IMR-90 (cell line): ENCODE measurements around the gene USB1. TPM values are rescaled to one million over a fixed set of nuclear protein-coding genes. Genes with fewer than 3 reads are reported as not detected.

Source experiments
- ATAC-seq: fragments of 200-7000 bp; cut with Tn5 transposase; 2 replicates; pipeline ENCODE4 v1.9.1; 2020; ENCODE audit warnings: low read depth, mild to moderate bottlenecking, moderate library complexity
- BruUV-seq: library from RNA; stranded (reverse); fragments of 400-500 nt; replicated peaks from 2 replicates; lab custom pipeline; 2021; lab: Mats Ljungman, UMichigan
- CTCF ChIA-PET: fragments of 300-600 bp; formaldehyde crosslinking; extraction: SDS; loops from one replicate; lab custom pipeline; 2021; ENCODE audit warnings: antibody characterized with exemption; lab: Yijun Ruan, JAX
- POLR2A ChIA-PET: fragments of 300-600 bp; sonication (Branson Sonifier 250); formaldehyde crosslinking; loops from one replicate; lab custom pipeline; 2022; ENCODE audit warnings: antibody characterized with exemption; ENCODE audit not compliant: unreplicated experiment; lab: Charles Lee
- DNase-seq: peaks from one replicate; pipeline ENCODE4 v3.0.0; 2013
- H2AFZ ChIP-seq: replicated peaks from 2 replicates; pipeline ENCODE3; 2013; ENCODE audit warnings: low read length, mild to moderate bottlenecking; ENCODE audit not compliant: poor library complexity
- H2AK5ac ChIP-seq: 2 replicates; pipeline ENCODE4 v1.6.1; 2013; ENCODE audit warnings: low read depth, low read length, inconsistent platforms
- H2AK9ac ChIP-seq: replicated peaks from 2 replicates; pipeline ENCODE3; 2013; ENCODE audit warnings: mild to moderate bottlenecking, low read depth, low read length, moderate library complexity; ENCODE audit not compliant: poor library complexity
- H2BK120ac ChIP-seq: 2 replicates; pipeline ENCODE4 v1.6.1; 2013; ENCODE audit warnings: low read depth, low read length, inconsistent platforms
- H2BK15ac ChIP-seq: 3 replicates; pipeline ENCODE4 v1.6.1; 2013; ENCODE audit warnings: low read depth, low read length, inconsistent platforms
- H2BK20ac ChIP-seq: 2 replicates; pipeline ENCODE4 v1.6.1; 2013; ENCODE audit warnings: low read depth, mild to moderate bottlenecking, inconsistent platforms, low read length, moderate library complexity
- H2BK5ac ChIP-seq: 2 replicates; pipeline ENCODE4 v1.6.1; 2013; ENCODE audit warnings: mild to moderate bottlenecking, low read depth, low read length, inconsistent platforms; ENCODE audit not compliant: poor library complexity, severe bottlenecking
- H3K14ac ChIP-seq: replicated peaks from 2 replicates; pipeline ENCODE4 v1.6.1; 2013; ENCODE audit warnings: low read depth, low read length, inconsistent platforms
- H3K18ac ChIP-seq: 2 replicates; pipeline ENCODE4 v1.6.1; 2013; ENCODE audit warnings: low read depth, low read length, control low read depth
- H3K23ac ChIP-seq: 2 replicates; pipeline ENCODE4 v1.6.1; 2013; ENCODE audit warnings: low read depth, low read length, inconsistent platforms
- H3K27ac ChIP-seq: 2 replicates; pipeline ENCODE4 v1.5.1; 2013; ENCODE audit warnings: mild to moderate bottlenecking, control low read depth, low read length; ENCODE audit not compliant: insufficient read depth
- H3K27me3 ChIP-seq: 2 replicates; pipeline ENCODE4 v1.6.1; 2013; ENCODE audit warnings: low read length; ENCODE audit not compliant: control insufficient read depth, insufficient read depth
- H3K36me3 ChIP-seq: 2 replicates; pipeline ENCODE4 v1.6.1; 2013; ENCODE audit warnings: low read length, mixed read lengths; ENCODE audit not compliant: control insufficient read depth, insufficient read depth
- H3K4ac ChIP-seq: 2 replicates; pipeline ENCODE4 v1.6.1; 2013; ENCODE audit warnings: low read depth, low read length, inconsistent platforms
- H3K4me1 ChIP-seq: 2 replicates; pipeline ENCODE4 v1.6.1; 2013; ENCODE audit warnings: low read length, mixed read lengths; ENCODE audit not compliant: control insufficient read depth, insufficient read depth
- H3K4me2 ChIP-seq: 2 replicates; pipeline ENCODE4 v1.6.1; 2013; ENCODE audit warnings: low read depth, mild to moderate bottlenecking, control low read depth, low read length, moderate library complexity
- H3K4me3 ChIP-seq: 2 replicates; pipeline ENCODE4 v1.5.1; 2013; ENCODE audit warnings: low read depth, mild to moderate bottlenecking, control low read depth, low read length, moderate library complexity; ENCODE audit not compliant: insufficient read depth
- H3K56ac ChIP-seq: 2 replicates; pipeline ENCODE4 v1.6.1; 2013; ENCODE audit warnings: low read length, inconsistent platforms; ENCODE audit not compliant: insufficient read depth; ENCODE audit errors: extremely low read depth
- H3K79me1 ChIP-seq, 2 experiments: 2 replicates each; pipeline ENCODE4 v1.6.1; 2013; ENCODE audit warnings: low read length in 2 of 2, inconsistent platforms in 1 of 2, low read depth in 1 of 2
- H3K9ac ChIP-seq: 2 replicates; pipeline ENCODE4 v1.6.1; 2013; ENCODE audit warnings: low read depth, low read length, control low read depth
- H3K9me1 ChIP-seq: 2 replicates; pipeline ENCODE4 v1.6.1; 2013; ENCODE audit warnings: low read length, inconsistent platforms; ENCODE audit not compliant: insufficient read depth
- H3K9me3 ChIP-seq: 2 replicates; pipeline ENCODE4 v1.6.1; 2013; ENCODE audit warnings: low read length; ENCODE audit not compliant: control insufficient read depth, insufficient read depth
- H4K20me1 ChIP-seq: 2 replicates; pipeline ENCODE4 v1.6.1; 2013; ENCODE audit warnings: low read length, inconsistent platforms; ENCODE audit not compliant: insufficient read depth
- H4K5ac ChIP-seq: 2 replicates; pipeline ENCODE4 v1.6.1; 2013; ENCODE audit warnings: mild to moderate bottlenecking, low read depth, low read length, control low read depth
- H4K8ac ChIP-seq, 2 experiments: 2 replicates each; pipeline ENCODE4 v1.6.1; 2013; ENCODE audit warnings: low read depth in 2 of 2, low read length in 2 of 2, control low read depth in 1 of 2, inconsistent platforms in 1 of 2
- H4K91ac ChIP-seq: 2 replicates; pipeline ENCODE4 v1.6.1; 2013; ENCODE audit warnings: low read depth, low read length, inconsistent platforms; ENCODE audit not compliant: insufficient read depth
- BHLHE40 ChIP-seq: fragments of 150-350 bp; IDR thresholded peaks from 2 replicates; pipeline ENCODE4 v1.6.1; 2016; ENCODE audit warnings: mild to moderate bottlenecking, low read depth, low read length
- CEBPB ChIP-seq: IDR thresholded peaks from 2 replicates; pipeline ENCODE4 v1.6.1; 2012; ENCODE audit warnings: low read depth, low read length, improper control_type of control experiment
- CHD1 ChIP-seq: IDR thresholded peaks from 2 replicates; pipeline ENCODE4 v1.6.1; 2012; ENCODE audit warnings: low read depth, low read length, improper control_type of control experiment
- CTCF ChIP-seq: conservative IDR thresholded peaks from 2 replicates; pipeline ENCODE4 v1.5.1; 2012; ENCODE audit warnings: mild to moderate bottlenecking, low read depth, low read length, improper control_type of control experiment
- ELK1 ChIP-seq: fragments of 150-350 bp; IDR thresholded peaks from 2 replicates; pipeline ENCODE4 v1.6.1; 2016; ENCODE audit warnings: low read depth, mild to moderate bottlenecking, low read length, moderate library complexity, borderline replicate concordance
- FOS ChIP-seq: fragments of 150-350 bp; IDR thresholded peaks from 2 replicates; pipeline ENCODE4 v1.6.1; 2016; ENCODE audit warnings: low read depth, low read length
- MAFK ChIP-seq: IDR thresholded peaks from 2 replicates; pipeline ENCODE4 v1.6.1; 2012; ENCODE audit warnings: low read depth, low read length, improper control_type of control experiment
- MAZ ChIP-seq: IDR thresholded peaks from 2 replicates; pipeline ENCODE4 v1.6.1; 2012; ENCODE audit warnings: low read depth, mild to moderate bottlenecking, low read length, improper control_type of control experiment, moderate library complexity, borderline replicate concordance
- MXI1 ChIP-seq: IDR thresholded peaks from 2 replicates; pipeline ENCODE4 v1.6.1; 2012; ENCODE audit warnings: low read depth, mild to moderate bottlenecking, low read length, moderate library complexity, borderline replicate concordance
- NFE2L2 ChIP-seq: fragments of 150-350 bp; IDR thresholded peaks from 2 replicates; pipeline ENCODE4 v1.6.1; 2016; ENCODE audit warnings: low read depth, mild to moderate bottlenecking, low read length
- POLR2A ChIP-seq: IDR thresholded peaks from 2 replicates; pipeline ENCODE4 v1.6.1; 2012; ENCODE audit warnings: mild to moderate bottlenecking, low read depth, low read length
- RAD21 ChIP-seq: IDR thresholded peaks from 2 replicates; pipeline ENCODE4 v1.6.1; 2012; ENCODE audit warnings: low read length, improper control_type of control experiment
- RCOR1 ChIP-seq: IDR thresholded peaks from 2 replicates; pipeline ENCODE4 v1.6.1; 2012; ENCODE audit warnings: mild to moderate bottlenecking, low read length, improper control_type of control experiment; ENCODE audit not compliant: insufficient replicate concordance
- RFX5 ChIP-seq: IDR thresholded peaks from 2 replicates; pipeline ENCODE4 v1.8.0; 2012; ENCODE audit warnings: low read depth, mild to moderate bottlenecking, low read length, moderate library complexity
- SMC3 ChIP-seq: fragments of 150-350 bp; IDR thresholded peaks from 2 replicates; pipeline ENCODE4 v1.6.1; 2016; ENCODE audit warnings: low read depth, mild to moderate bottlenecking, antibody characterized with exemption, low read length, moderate library complexity
- USF2 ChIP-seq: fragments of 150-350 bp; IDR thresholded peaks from 2 replicates; pipeline ENCODE4 v1.6.1; 2017; ENCODE audit warnings: mild to moderate bottlenecking, antibody characterized with exemption, low read length, low read depth
- WGBS, 2 experiments: methylation state at CpG; one replicate each; pipeline versions ENCODE4 v1.1.5 to v1.1.7; 2013; ENCODE audit warnings: missing lambda C conversion rate in 2 of 2; ENCODE audit not compliant: insufficient read length in 1 of 2; ENCODE audit errors: extremely low coverage in 2 of 2; 5-methylcytosine and 5-hydroxymethylcytosine counted together
- dilution Hi-C: fragments of 300-500 bp; cut with HindIII; formaldehyde crosslinking; loops from one replicate; pipeline ENCODE4 v1.14.3; 2018; ENCODE audit warnings: low sequenced_read_pairs; ENCODE audit not compliant: unreplicated experiment
- in situ Hi-C: fragments of 300-500 bp; cut with MboI; formaldehyde crosslinking; loops from 3 replicates; pipeline ENCODE4 v1.14.3; 2019; ENCODE audit warnings: low sequenced_read_pairs, inconsistent platforms, mixed read lengths
- intact Hi-C: fragments of 100-400 bp; cut with micrococcal nuclease; formaldehyde crosslinking; loops from 2 replicates; pipeline ENCODE4 v1.10.0; 2022
- polyA plus RNA-seq, 3 experiments: library from polyadenylated mRNA; depleted of rRNA; stranded (reverse); fragments of >200 nt; gene quantifications; 2 replicates each; pipeline ENCODE4 v1.2.3, GENCODE V29; 2012; ENCODE audit warnings: low replicate concordance in 1 of 3
- total RNA-seq: library from RNA; depleted of rRNA; stranded (reverse); fragments of >200 nt; gene quantifications from 2 replicates; pipeline ENCODE4 v1.2.3, GENCODE V29; 2012

The USB1 gene
- total and polyA plus RNA-seq, 2 of the 4 experiments (the other 2 are of a cell fraction) = 45.9 to 94.9 TPM

- Histone ChIP-seq H4K8ac (no peak overlapping the region), H3K4ac (no peak overlapping the region), H3K27ac (no peak overlapping the region), H3K4me2 (no peak overlapping the region), H2BK20ac (no peak overlapping the region), H3K4me3 (no peak overlapping the region), H3K9me3 (no peaks in the 10 kb centered on the region), H2AK5ac (no peak overlapping the region), H2AFZ (no peak overlapping the region), H4K20me1 (peaks cover 10% of the 10 kb centered on the region; the same call in 1 of the 2 replicates), H3K4me1 (peaks cover 12% of the 10 kb centered on the region), H3K27me3 (no peaks in the 10 kb centered on the region), H3K56ac (no peak overlapping the region), H3K14ac (no peak overlapping the region), H2BK5ac (no peak overlapping the region), H2AK9ac (no peak overlapping the region), H2BK15ac (no peak overlapping the region), H4K5ac (no peak overlapping the region), H3K18ac (no peak overlapping the region), H3K9me1 (peaks cover 11% of the 10 kb centered on the region; the same call in 1 of the 2 replicates), H3K79me1 (peaks cover 18 to 50% of the 10 kb centered on the region in 2 experiments), H3K36me3 (peaks cover 11% of the 10 kb centered on the region), H2BK120ac (no peak overlapping the region), H3K9ac (no peak overlapping the region), H3K23ac (no peak overlapping the region), H4K91ac (no peak overlapping the region)
- in situ Hi-C loops = loop anchor here (5.0 to 10.0 kb wide), 3 partner anchors 106 to 438 kb away; no protein-coding TSS in a partner anchor
- BruUV-seq = no TSS peak
- intact Hi-C loops = loop anchor here (5.0 to 10.0 kb wide), 3 partner anchors 358 to 426 kb away; no protein-coding TSS in a partner anchor
- DNase-seq = no peak
- ChIA-PET POLR2A (no interaction called here), CTCF (no interaction called here)
- ATAC-seq = no peak
- dilution Hi-C loops = no loop called here
- WGBS, 2 experiments = 100% methylated on average over 1 of the region's 5 CpGs; no CpG with 5 or more reads in 1 of the 2 experiments
- no peak for TF ChIP-seq USF2
- TF ChIP-seq NFE2L2 = no peak
- no peak for TF ChIP-seq RAD21
- no peak for TF ChIP-seq POLR2A
- TF ChIP-seq ELK1 = no peak
- TF ChIP-seq SMC3 = no peak
- TF ChIP-seq CTCF = no peak
- TF ChIP-seq RCOR1 = no peak
- TF ChIP-seq CEBPB = no peak
- TF ChIP-seq MXI1 = no peak
- no peak for TF ChIP-seq BHLHE40
- TF ChIP-seq MAFK = no peak
- TF ChIP-seq MAZ = no peak
- no peak for TF ChIP-seq CHD1
- TF ChIP-seq FOS = no peak
- TF ChIP-seq RFX5 = no peak
Measured at GRCh38 chr16:58002936-58003335, 1.7 kb downstream of the USB1 start.
